Measurements from ENCODE around the gene ATPAF1.

ATPAF1 gene

GRCh38 chr1:46614604-46614984 is 53.6 kb downstream of the ATPAF1 start:
- H3K4me1 Mint-ChIP-seq = peaks cover 40% of the 10 kb centered on the region
- peaks cover 6% of the 10 kb centered on the region for H3K27me3 Mint-ChIP-seq (ENCODE audit: low read depth)
- H3K27ac Mint-ChIP-seq = no peak overlapping the region
- H3K36me3 Mint-ChIP-seq (ENCODE audit: low read depth) = peaks cover 12% of the 10 kb centered on the region
- no peak for TF ChIP-seq CTCF (IDR thresholded peaks at IDR 0.05; ENCODE audit: unreplicated experiment in 3 of 3)
- peak overlapping the region in 2 of 3 experiments; percentile 89 to 94 for H3K4me3 Mint-ChIP-seq
- no peaks in the 10 kb centered on the region for H3K9me3 Mint-ChIP-seq

GRCh38 chr1:46613661-46614603 is 54.2 kb downstream of the ATPAF1 start:
- H3K9me3 Mint-ChIP-seq = no peaks in the 10 kb centered on the region
- no peak for TF ChIP-seq CTCF (IDR thresholded peaks at IDR 0.05; ENCODE audit: unreplicated experiment in 3 of 3)
- peak overlapping the region; percentile 25 to 67 (median 64) for H3K4me3 Mint-ChIP-seq
- H3K36me3 Mint-ChIP-seq (ENCODE audit: low read depth) = peaks cover 16% of the 10 kb centered on the region
- peaks cover 40% of the 10 kb centered on the region for H3K4me1 Mint-ChIP-seq
- peaks cover 3% of the 10 kb centered on the region for H3K27me3 Mint-ChIP-seq (ENCODE audit: low read depth)
- H3K27ac Mint-ChIP-seq = peak overlapping the region in 1 of 3 experiments; percentile 39

GRCh38 chr1:46612937-46613660 is 55.1 kb downstream of the ATPAF1 start:
- Mint-ChIP-seq H3K27me3 (ENCODE audit: low read depth) (peaks cover 3% of the 10 kb centered on the region), H3K27ac (peak overlapping the region in 1 of 3 experiments; percentile 39), H3K4me3 (peak overlapping the region in 2 of 3 experiments; percentile 57 to 67), H3K4me1 (peaks cover 40% of the 10 kb centered on the region), H3K36me3 (ENCODE audit: low read depth) (peaks cover 22% of the 10 kb centered on the region), H3K9me3 (no peaks in the 10 kb centered on the region)
- no peak for TF ChIP-seq CTCF (IDR thresholded peaks at IDR 0.05; ENCODE audit: unreplicated experiment in 3 of 3)

GRCh38 chr1:46611691-46612221 is 56.4 kb downstream of the ATPAF1 start:
- Mint-ChIP-seq H3K4me3 (peak overlapping the region in 1 of 3 experiments; percentile 38), H3K4me1 (peaks cover 34% of the 10 kb centered on the region), H3K27ac (no peak overlapping the region), H3K36me3 (ENCODE audit: low read depth) (peaks cover 23% of the 10 kb centered on the region), H3K9me3 (no peaks in the 10 kb centered on the region), H3K27me3 (ENCODE audit: low read depth) (peaks cover 3% of the 10 kb centered on the region)
- TF ChIP-seq CTCF (IDR thresholded peaks at IDR 0.05; ENCODE audit: unreplicated experiment in 3 of 3) = no peak

- Mint-ChIP-seq H3K9me3 (no peaks in the 10 kb centered on the region), H3K36me3 (ENCODE audit: low read depth) (peaks cover 26% of the 10 kb centered on the region), H3K27ac (no peak overlapping the region), H3K4me1 (peaks cover 21% of the 10 kb centered on the region), H3K27me3 (ENCODE audit: low read depth) (peaks cover 3% of the 10 kb centered on the region), H3K4me3 (peak overlapping the region in 1 of 3 experiments; percentile 21)
- no peak for TF ChIP-seq CTCF (IDR thresholded peaks at IDR 0.05; ENCODE audit: unreplicated experiment in 3 of 3)
Measured at GRCh38 chr1:46607345-46608130, 60.6 kb downstream of the ATPAF1 start.
